OCI-LY7 (cell line): ENCODE results near the gene TBC1D23.

Experiments used
- CTCF ChIP-seq: fragments of 200-600 bp; sonication (generic); conservative IDR thresholded peaks from 2 replicates; pipeline ENCODE4 v1.5.1; 2014; ENCODE audit warnings: mild to moderate bottlenecking, antibody characterized with exemption, low read length, moderate library complexity, mixed read lengths
- EZH2phosphoT487 ChIP-seq: fragments of 200-600 bp; sonication (generic); IDR thresholded peaks from 2 replicates; pipeline ENCODE4 v1.6.1; 2018; ENCODE audit warnings: low read depth, borderline replicate concordance, mild to moderate bottlenecking, mixed run types, antibody characterized with exemption, low read length, moderate library complexity, mixed read lengths

- TF ChIP-seq CTCF: no peak
- TF ChIP-seq EZH2phosphoT487: no peak
Measured at GRCh38 chr3:100331660-100332059, 70.9 kb downstream of the TBC1D23 start.
